HG02938 (cell line): ENCODE measurements around the gene SLC6A16.

ENCODE experiments used
- ATAC-seq: cut with Tn5 transposase; IDR thresholded peaks from one replicate; pipeline ENCODE4 v1.9.1; 2021; ENCODE audit warnings: mild to moderate bottlenecking, moderate library complexity; ENCODE audit not compliant: unreplicated experiment

SLC6A16 gene

GRCh38 chr19:49347191-49347590 is 22.2 kb upstream of the SLC6A16 start:
- ATAC-seq: no peak

GRCh38 chr19:49344505-49345423 is 19.8 kb upstream of the SLC6A16 start:
- ATAC-seq: no peak

GRCh38 chr19:49343123-49343522 is 18.1 kb upstream of the SLC6A16 start:
- no peak for ATAC-seq

GRCh38 chr19:49342291-49342721 is 17.3 kb upstream of the SLC6A16 start:
- ATAC-seq: no peak

GRCh38 chr19:49340865-49341718 is 16.1 kb upstream of the SLC6A16 start:
- no peak for ATAC-seq

GRCh38 chr19:49340069-49340864 is 15.3 kb upstream of the SLC6A16 start:
- ATAC-seq: peak; percentile 61

- ATAC-seq: no peak
Measured at GRCh38 chr19:49339301-49340068, 14.5 kb upstream of the SLC6A16 start.

- no peak for ATAC-seq
Measured at GRCh38 chr19:49338691-49339300, 13.8 kb upstream of the SLC6A16 start.

GRCh38 chr19:49338023-49338677 is 13.2 kb upstream of the SLC6A16 start:
- ATAC-seq: no peak

GRCh38 chr19:49337267-49338022 is 12.5 kb upstream of the SLC6A16 start:
- ATAC-seq: no peak

GRCh38 chr19:49336482-49337266 is 11.7 kb upstream of the SLC6A16 start:
- no peak for ATAC-seq

- ATAC-seq: no peak
Measured at GRCh38 chr19:49335784-49336481, 10.9 kb upstream of the SLC6A16 start.

GRCh38 chr19:49335071-49335783 is 10.2 kb upstream of the SLC6A16 start, which contains the start of gene CD37:
Gene CD37, plus strand, starts transcription at chr19:49335406. Its CDS starts 135 bp downstream, at chr19:49335541.
- peak; percentile 35 for ATAC-seq

GRCh38 chr19:49333811-49334288 is 8.9 kb upstream of the SLC6A16 start:
- peak; percentile 28 for ATAC-seq

GRCh38 chr19:49333418-49333805 is 8.4 kb upstream of the SLC6A16 start:
- no peak for ATAC-seq
